HG03521 (cell line): Measurements from ENCODE around the gene PKDREJ.
A peak's percentile ranks its signal among the peaks of the same experiment; 100 is the strongest.
"Not testable (repeated sequence)": the region's sequence is repeated elsewhere in the genome, so short reads cannot be mapped to it uniquely, and the experiment has no call there.

Experiments used
- ATAC-seq: cut with Tn5 transposase; IDR thresholded peaks from one replicate; pipeline ENCODE4 v1.9.1; 2021; ENCODE audit warnings: mild to moderate bottlenecking, moderate library complexity; ENCODE audit not compliant: unreplicated experiment

Gene PKDREJ

GRCh38 chr22:46269564-46269963 is 6.4 kb upstream of the PKDREJ start:
- no peak for ATAC-seq

GRCh38 chr22:46267431-46268279 is 4.5 kb upstream of the PKDREJ start, which contains the start of gene TTC38:
TSS of gene TTC38 (plus strand) at chr22:46268008. CDS start at chr22:46268040, 32 bp downstream.
- ATAC-seq, result peak; percentile 74

- ATAC-seq, result not testable (repeated sequence)
These were observed 2.5 kb upstream of the PKDREJ start for GRCh38 chr22:46265627-46266026.

GRCh38 chr22:46264520-46264919 is 1.4 kb upstream of the PKDREJ start:
- ATAC-seq, result not testable (repeated sequence)

- ATAC-seq, result no peak
These were observed 511 bp downstream of the PKDREJ start for GRCh38 chr22:46262449-46263215.

- ATAC-seq, result no peak
These were observed 3.1 kb downstream of the PKDREJ start for GRCh38 chr22:46260038-46260437.

- no peak for ATAC-seq
These were observed 3.8 kb downstream of the PKDREJ start for GRCh38 chr22:46259374-46259773.

- no peak for ATAC-seq
These were observed 6.7 kb downstream of the PKDREJ start for GRCh38 chr22:46256358-46256958.

GRCh38 chr22:46251816-46252380 is 11.2 kb downstream of the PKDREJ start:
- ATAC-seq, result no peak

- ATAC-seq, result no peak
These were observed 11.9 kb downstream of the PKDREJ start for GRCh38 chr22:46251266-46251665.

- peak; percentile 14 for ATAC-seq
These were observed 12.4 kb downstream of the PKDREJ start for GRCh38 chr22:46250783-46251125.

- peak; percentile 80 for ATAC-seq
These were observed 12.9 kb downstream of the PKDREJ start, which contains the start of gene CDPF1 for GRCh38 chr22:46250035-46250782. TSS of gene CDPF1 (minus strand) at chr22:46250293. CDS start at chr22:46248284, 2,009 bp downstream.

GRCh38 chr22:46247443-46247975 is 15.6 kb downstream of the PKDREJ start:
- no peak for ATAC-seq

GRCh38 chr22:46246178-46246577 is 17.0 kb downstream of the PKDREJ start:
- no peak for ATAC-seq

GRCh38 chr22:46245511-46245910 is 17.6 kb downstream of the PKDREJ start:
- ATAC-seq, result no peak

GRCh38 chr22:46244771-46245170 is 18.4 kb downstream of the PKDREJ start:
- no peak for ATAC-seq

GRCh38 chr22:46242076-46242475 is 21.1 kb downstream of the PKDREJ start:
- no peak for ATAC-seq

- no peak for ATAC-seq
These were observed 21.6 kb downstream of the PKDREJ start for GRCh38 chr22:46241396-46242007.

- ATAC-seq, result no peak
These were observed 22.2 kb downstream of the PKDREJ start for GRCh38 chr22:46240907-46241306.

- ATAC-seq, result no peak
These were observed 22.6 kb downstream of the PKDREJ start for GRCh38 chr22:46240506-46240905.
